SK-N-SH treated with all-trans-retinoic acid at 6 μM for 48 hours (cell line): ENCODE data around the gene DNPH1.

ENCODE experiments used
- ARNTL ChIP-seq: fragments of 450-650 bp; formaldehyde crosslinking; IDR thresholded peaks from 2 replicates; pipeline ENCODE4 v1.5.0; 2020; ENCODE audit warnings: low read depth, mild to moderate bottlenecking, moderate library complexity, borderline replicate concordance
- BACH2 ChIP-seq: fragments of 250-450 bp; sonication (Bioruptor Pico); IDR thresholded peaks from 2 replicates; pipeline ENCODE4 v1.9.0; 2021; ENCODE audit warnings: mild to moderate bottlenecking, borderline replicate concordance
- CREB5 ChIP-seq: fragments of 250-450 bp; sonication (Bioruptor Pico); IDR thresholded peaks from 2 replicates; pipeline ENCODE4 v1.5.1; 2020; ENCODE audit warnings: low read depth, mild to moderate bottlenecking, moderate library complexity
- CSDC2 ChIP-seq: fragments of 250-450 bp; sonication (Bioruptor Pico); IDR thresholded peaks from 2 replicates; pipeline ENCODE4 v1.5.0; 2020; ENCODE audit warnings: mild to moderate bottlenecking, moderate library complexity
- GLIS3 ChIP-seq: fragments of 250-450 bp; sonication (Bioruptor Pico); IDR thresholded peaks from 2 replicates; pipeline ENCODE4 v1.5.0; 2020; ENCODE audit warnings: mild to moderate bottlenecking, moderate library complexity
- POU6F1 ChIP-seq: fragments of 250-450 bp; sonication (Bioruptor Pico); IDR thresholded peaks from 2 replicates; pipeline ENCODE4 v1.8.0; 2021; ENCODE audit warnings: low read depth, mild to moderate bottlenecking, moderate library complexity, borderline replicate concordance
- PPARA ChIP-seq: fragments of 250-450 bp; sonication (Bioruptor Pico); IDR thresholded peaks from 2 replicates; pipeline ENCODE4 v1.5.0; 2020; ENCODE audit warnings: mild to moderate bottlenecking, borderline replicate concordance
- RARB ChIP-seq: fragments of 250-450 bp; sonication (Bioruptor Pico); IDR thresholded peaks from 2 replicates; pipeline ENCODE4 v1.8.0; 2021; ENCODE audit warnings: mild to moderate bottlenecking, moderate library complexity
- TOX ChIP-seq: fragments of 250-450 bp; sonication (Bioruptor Pico); IDR thresholded peaks from 2 replicates; pipeline ENCODE4 v1.8.0; 2021; ENCODE audit warnings: mild to moderate bottlenecking, moderate library complexity, borderline replicate concordance
- ZC3H10 ChIP-seq: fragments of 250-450 bp; sonication (Bioruptor Pico); IDR thresholded peaks from 2 replicates; pipeline ENCODE4 v1.5.1; 2021; ENCODE audit warnings: mild to moderate bottlenecking, moderate library complexity
- ZNF565 ChIP-seq: fragments of 450-650 bp; formaldehyde crosslinking; conservative IDR thresholded peaks from 2 replicates; pipeline ENCODE4 v1.5.0; 2020; ENCODE audit warnings: low read depth, mild to moderate bottlenecking, moderate library complexity
- ZNF70 ChIP-seq: fragments of 450-650 bp; formaldehyde crosslinking; IDR thresholded peaks from 2 replicates; pipeline ENCODE4 v1.5.0; 2020; ENCODE audit warnings: mild to moderate bottlenecking, moderate library complexity
- ZNF8 ChIP-seq: fragments of 450-650 bp; formaldehyde crosslinking; IDR thresholded peaks from 2 replicates; pipeline ENCODE4 v1.5.0; 2020; ENCODE audit warnings: mild to moderate bottlenecking, moderate library complexity
- TF ChIP-seq, protein P1 (sequence below): fragments of 250-450 bp; sonication (Bioruptor Pico); IDR thresholded peaks from 2 replicates; pipeline ENCODE4 v1.5.1; 2021; ENCODE audit warnings: mild to moderate bottlenecking, moderate library complexity

DNA sequence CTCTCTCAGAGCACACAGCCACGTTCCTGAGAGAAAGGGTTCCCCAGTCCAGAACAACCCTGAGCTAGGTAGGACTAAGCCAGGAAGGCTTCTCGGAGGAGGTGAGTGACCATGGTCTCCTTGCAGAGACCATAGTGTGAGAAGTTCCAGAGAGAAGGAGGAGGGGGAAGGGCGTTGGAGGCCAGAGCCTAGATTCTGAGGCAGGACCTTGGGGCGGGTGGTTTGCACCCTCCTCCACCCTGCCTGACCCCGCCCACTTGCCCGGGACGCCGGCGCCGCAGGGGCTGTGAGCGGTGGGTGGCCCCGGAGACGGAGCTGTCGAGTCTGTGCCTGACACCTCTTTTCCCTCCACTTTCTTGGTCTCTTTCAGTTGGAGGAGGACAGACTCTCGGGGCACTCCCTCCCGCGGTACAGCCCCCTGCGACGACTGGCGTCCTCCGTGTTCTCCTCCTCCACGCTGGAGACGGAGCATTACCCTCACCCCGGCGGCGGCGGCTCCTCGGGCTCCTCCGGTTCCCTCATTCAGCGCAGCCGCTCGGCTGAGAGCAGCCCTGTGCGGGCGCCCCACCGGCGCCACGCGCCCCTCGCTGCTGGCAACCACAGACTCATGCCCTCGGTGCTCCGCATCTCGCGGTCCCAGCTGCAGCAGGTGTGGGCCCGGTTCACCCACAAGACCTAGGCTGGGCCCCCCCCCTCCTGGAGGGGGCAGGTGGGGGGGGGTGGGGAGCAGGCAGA, 40.2 kb upstream of the DNPH1 start:
- no peak for TF ChIP-seq CREB5 (CRISPR knock-in tag)
- TF ChIP-seq RARB (CRISPR knock-in tag), result no peak
- TF ChIP-seq POU6F1 (CRISPR knock-in tag), result no peak
- no peak for TF ChIP-seq BACH2
- TF ChIP-seq PPARA (CRISPR knock-in tag), result no peak
- no peak for TF ChIP-seq ZNF8 (CRISPR knock-in tag)
- no peak for TF ChIP-seq ARNTL (CRISPR knock-in tag)
- no peak for TF ChIP-seq CSDC2 (CRISPR knock-in tag)
- TF ChIP-seq ZNF70 (CRISPR knock-in tag), result no peak
- no peak for TF ChIP-seq ZC3H10
- TF ChIP-seq, protein P1, sequence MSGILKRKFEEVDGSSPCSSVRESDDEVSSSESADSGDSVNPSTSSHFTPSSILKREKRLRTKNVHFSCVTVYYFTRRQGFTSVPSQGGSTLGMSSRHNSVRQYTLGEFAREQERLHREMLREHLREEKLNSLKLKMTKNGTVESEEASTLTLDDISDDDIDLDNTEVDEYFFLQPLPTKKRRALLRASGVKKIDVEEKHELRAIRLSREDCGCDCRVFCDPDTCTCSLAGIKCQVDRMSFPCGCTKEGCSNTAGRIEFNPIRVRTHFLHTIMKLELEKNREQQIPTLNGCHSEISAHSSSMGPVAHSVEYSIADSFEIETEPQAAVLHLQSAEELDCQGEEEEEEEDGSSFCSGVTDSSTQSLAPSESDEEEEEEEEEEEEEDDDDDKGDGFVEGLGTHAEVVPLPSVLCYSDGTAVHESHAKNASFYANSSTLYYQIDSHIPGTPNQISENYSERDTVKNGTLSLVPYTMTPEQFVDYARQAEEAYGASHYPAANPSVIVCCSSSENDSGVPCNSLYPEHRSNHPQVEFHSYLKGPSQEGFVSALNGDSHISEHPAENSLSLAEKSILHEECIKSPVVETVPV, result no peak
- TF ChIP-seq ZNF565 (CRISPR knock-in tag), result no peak
- TF ChIP-seq GLIS3 (CRISPR knock-in tag), result no peak
- TF ChIP-seq TOX (CRISPR knock-in tag), result no peak
